ENCODE data around the gene TMEM147.

GRCh38 chr19:35578707-35579106 is 33.3 kb downstream of the TMEM147 start:
- TF ChIP-seq CTCF (IDR thresholded peaks at IDR 0.05) (no peak), EP300 (IDR thresholded peaks at IDR 0.05) (no peak), POLR2A (IDR thresholded peaks at IDR 0.05) (no peak)
